ENCODE data around the gene PRR30.

DNA sequence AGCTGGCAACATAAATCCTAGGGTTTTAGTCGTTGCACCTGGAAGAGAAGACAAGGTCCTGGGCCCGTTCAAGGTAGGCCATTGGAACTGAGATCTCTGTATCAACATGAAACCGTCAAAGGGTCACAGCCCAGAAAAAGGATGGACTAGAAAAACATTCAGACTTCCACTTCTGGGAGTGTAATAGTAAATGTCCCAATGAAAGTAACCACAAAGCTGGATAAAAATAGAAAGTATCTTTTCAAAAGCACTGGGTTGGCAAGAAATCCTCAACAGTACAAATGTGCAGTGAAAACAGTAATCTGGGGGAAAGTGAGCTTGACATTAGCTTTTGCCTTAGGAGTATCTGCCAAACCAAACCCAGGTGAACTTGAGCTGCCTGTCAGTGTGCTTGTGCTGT is 33.2 kb downstream of the PRR30 start:
- TF ChIP-seq POLR2A (IDR thresholded peaks at IDR 0.05; ENCODE audit: low read depth, low read length) (no peak), POLR2AphosphoS5 (IDR thresholded peaks at IDR 0.05; ENCODE audit: low read depth, low read length) (no peak), TAF1 (IDR thresholded peaks at IDR 0.05; ENCODE audit: borderline replicate concordance, low read depth, low read length) (no peak)

Measured in GM12892 (cell line).